ENCODE measurements around the gene SMCR8. TPM values are rescaled to one million over a fixed set of nuclear protein-coding genes. Genes with fewer than 3 reads are reported as not detected.
"Not testable (repeated sequence)": the region's sequence is repeated elsewhere in the genome, so short reads cannot be mapped to it uniquely, and the experiment has no call there.

SMCR8 gene
- total RNA-seq, 2 donors from 2014 or later, result 20.7 to 22.2 TPM

DNA sequence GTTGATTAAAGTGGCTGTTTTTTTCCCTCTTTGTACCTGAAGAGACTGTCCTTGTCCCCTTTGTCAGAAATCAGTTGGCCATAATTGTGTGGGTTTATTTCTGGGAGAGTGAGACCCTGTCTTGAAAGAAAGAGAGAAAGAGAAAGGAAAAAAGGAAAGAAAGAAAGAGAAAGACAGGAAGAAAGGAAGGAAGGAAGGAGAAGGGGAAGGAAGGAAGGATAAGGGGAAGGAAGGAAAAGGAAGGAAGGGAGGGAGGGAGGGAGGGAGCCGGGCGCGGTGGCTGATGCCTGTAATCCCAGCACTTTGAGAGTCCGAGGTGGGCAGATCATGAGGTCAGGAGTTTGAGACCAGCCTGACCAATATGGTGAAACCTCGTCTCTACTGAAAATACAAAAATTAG is 55.7 kb downstream of the SMCR8 start:
- H3K36me3 Mint-ChIP-seq (ENCODE audit: low read depth), result no peaks in the 10 kb centered on the region
- H3K27ac Mint-ChIP-seq, result no peak overlapping the region
- no peak overlapping the region for H3K4me3 Mint-ChIP-seq
- Histone ChIP-seq H3K36me3 (ENCODE audit: control insufficient read depth, insufficient read depth, low read length) (no peaks in the 10 kb centered on the region), H3K27me3 (ENCODE audit: control insufficient read depth, insufficient read depth, low read length, poor library complexity, severe bottlenecking) (no peaks in the 10 kb centered on the region), H3K9me3 (ENCODE audit: control insufficient read depth, low read length) (peaks cover 11% of the 10 kb centered on the region), H3K4me1 (ENCODE audit: control insufficient read depth, insufficient read depth, low read length) (no peaks in the 10 kb centered on the region), H3K27ac (ENCODE audit: low read depth, low read length) (no peak overlapping the region), H3K4me3 (ENCODE audit: low read length) (no peak overlapping the region), H3K9ac (ENCODE audit: extremely low read depth, low read length, poor library complexity, severe bottlenecking) (no peak overlapping the region)
- no peak for DNase-seq
- peaks cover 3% of the 10 kb centered on the region for H3K4me1 Mint-ChIP-seq
- H3K9me3 Mint-ChIP-seq, result peaks cover 9% of the 10 kb centered on the region
- TF ChIP-seq, protein P1, sequence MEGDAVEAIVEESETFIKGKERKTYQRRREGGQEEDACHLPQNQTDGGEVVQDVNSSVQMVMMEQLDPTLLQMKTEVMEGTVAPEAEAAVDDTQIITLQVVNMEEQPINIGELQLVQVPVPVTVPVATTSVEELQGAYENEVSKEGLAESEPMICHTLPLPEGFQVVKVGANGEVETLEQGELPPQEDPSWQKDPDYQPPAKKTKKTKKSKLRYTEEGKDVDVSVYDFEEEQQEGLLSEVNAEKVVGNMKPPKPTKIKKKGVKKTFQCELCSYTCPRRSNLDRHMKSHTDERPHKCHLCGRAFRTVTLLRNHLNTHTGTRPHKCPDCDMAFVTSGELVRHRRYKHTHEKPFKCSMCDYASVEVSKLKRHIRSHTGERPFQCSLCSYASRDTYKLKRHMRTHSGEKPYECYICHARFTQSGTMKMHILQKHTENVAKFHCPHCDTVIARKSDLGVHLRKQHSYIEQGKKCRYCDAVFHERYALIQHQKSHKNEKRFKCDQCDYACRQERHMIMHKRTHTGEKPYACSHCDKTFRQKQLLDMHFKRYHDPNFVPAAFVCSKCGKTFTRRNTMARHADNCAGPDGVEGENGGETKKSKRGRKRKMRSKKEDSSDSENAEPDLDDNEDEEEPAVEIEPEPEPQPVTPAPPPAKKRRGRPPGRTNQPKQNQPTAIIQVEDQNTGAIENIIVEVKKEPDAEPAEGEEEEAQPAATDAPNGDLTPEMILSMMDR (conservative IDR thresholded peaks at IDR 0.05), result no peak
- H3K27me3 Mint-ChIP-seq (ENCODE audit: insufficient read depth), result no peaks in the 10 kb centered on the region
- WGBS, 2 experiments (ENCODE audit: insufficient coverage in 1 of 2, insufficient read length in 1 of 2), result 95 to 97% methylated on average over 5 of the region's 5 CpGs

DNA sequence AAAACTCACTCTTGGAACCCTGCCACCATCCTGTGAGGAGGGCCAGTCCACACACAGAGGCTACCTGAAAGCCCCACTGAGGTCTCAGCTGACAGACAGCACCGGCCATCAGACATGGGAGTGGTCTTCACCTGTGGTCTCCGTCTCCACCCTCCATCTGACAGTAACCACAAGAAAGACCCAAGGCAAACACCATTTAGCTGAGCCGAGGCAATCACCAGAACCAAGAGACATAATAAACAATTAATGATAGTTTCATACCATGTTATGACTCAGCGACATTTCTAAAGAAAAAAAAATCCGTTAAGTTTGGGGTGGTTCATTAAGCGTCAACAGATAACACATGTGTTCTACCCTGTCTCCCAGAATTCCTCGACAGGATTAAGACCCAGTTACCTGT is 56.4 kb downstream of the SMCR8 start:
- Histone ChIP-seq H3K27ac (ENCODE audit: low read depth, low read length) (no peak overlapping the region), H3K9me3 (ENCODE audit: control insufficient read depth, low read length) (peaks cover 11% of the 10 kb centered on the region), H3K9ac (ENCODE audit: extremely low read depth, low read length, poor library complexity, severe bottlenecking) (no peak overlapping the region), H3K27me3 (ENCODE audit: control insufficient read depth, insufficient read depth, low read length, poor library complexity, severe bottlenecking) (no peaks in the 10 kb centered on the region), H3K36me3 (ENCODE audit: control insufficient read depth, insufficient read depth, low read length) (no peaks in the 10 kb centered on the region), H3K4me3 (ENCODE audit: low read length) (no peak overlapping the region), H3K4me1 (ENCODE audit: control insufficient read depth, insufficient read depth, low read length) (no peaks in the 10 kb centered on the region)
- peaks cover 12% of the 10 kb centered on the region for H3K9me3 Mint-ChIP-seq
- no peak overlapping the region for H3K27ac Mint-ChIP-seq
- TF ChIP-seq, protein P1 (conservative IDR thresholded peaks at IDR 0.05), result no peak
- no peak for DNase-seq
- H3K4me3 Mint-ChIP-seq, result no peak overlapping the region
- H3K36me3 Mint-ChIP-seq (ENCODE audit: low read depth), result no peaks in the 10 kb centered on the region
- peaks cover 3% of the 10 kb centered on the region for H3K4me1 Mint-ChIP-seq
- WGBS, 2 experiments (ENCODE audit: insufficient coverage in 1 of 2, insufficient read length in 1 of 2), result 95 to 100% methylated on average over 3 to 7 of the region's 7 CpGs
- H3K27me3 Mint-ChIP-seq (ENCODE audit: insufficient read depth), result no peaks in the 10 kb centered on the region

DNA sequence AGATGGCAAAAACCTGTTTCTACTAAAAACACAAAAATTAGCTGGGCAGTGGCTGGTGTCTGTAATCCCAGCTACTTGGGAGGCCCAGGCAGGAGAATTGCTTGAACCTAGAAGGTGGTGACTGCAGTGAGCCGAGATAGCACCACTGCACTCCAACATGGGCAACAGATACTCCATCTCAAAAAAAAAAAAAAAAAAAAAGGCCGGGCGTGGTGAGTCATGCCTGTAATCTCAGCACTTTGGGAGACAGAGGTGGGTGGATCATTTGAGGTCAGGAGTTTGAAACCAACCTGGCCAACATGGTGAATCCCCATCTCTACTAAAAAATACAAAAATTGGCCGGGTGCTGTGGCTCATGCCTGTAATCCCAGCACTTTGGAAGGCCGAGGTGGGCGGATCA is 58.1 kb downstream of the SMCR8 start:
- H3K4me3 ChIP-seq (ENCODE audit: low read length); H3K27ac ChIP-seq (ENCODE audit: low read depth, low read length); H3K27ac Mint-ChIP-seq; DNase-seq; H3K36me3 ChIP-seq (ENCODE audit: control insufficient read depth, insufficient read depth, low read length); H3K4me3 Mint-ChIP-seq; H3K4me1 Mint-ChIP-seq; H3K27me3 Mint-ChIP-seq (ENCODE audit: insufficient read depth); H3K9ac ChIP-seq (ENCODE audit: extremely low read depth, low read length, poor library complexity, severe bottlenecking); H3K4me1 ChIP-seq (ENCODE audit: control insufficient read depth, insufficient read depth, low read length); H3K27me3 ChIP-seq (ENCODE audit: control insufficient read depth, insufficient read depth, low read length, poor library complexity, severe bottlenecking); H3K36me3 Mint-ChIP-seq (ENCODE audit: low read depth): not testable (repeated sequence)
- whole genome bisulfite sequencing, 2 experiments (ENCODE audit: insufficient coverage in 1 of 2, insufficient read length in 1 of 2), result 96 to 100% methylated on average over 1 to 5 of the region's 6 CpGs
- peaks cover 11% of the 10 kb centered on the region for H3K9me3 ChIP-seq (ENCODE audit: control insufficient read depth, low read length)
- peaks cover 12% of the 10 kb centered on the region for H3K9me3 Mint-ChIP-seq

DNA sequence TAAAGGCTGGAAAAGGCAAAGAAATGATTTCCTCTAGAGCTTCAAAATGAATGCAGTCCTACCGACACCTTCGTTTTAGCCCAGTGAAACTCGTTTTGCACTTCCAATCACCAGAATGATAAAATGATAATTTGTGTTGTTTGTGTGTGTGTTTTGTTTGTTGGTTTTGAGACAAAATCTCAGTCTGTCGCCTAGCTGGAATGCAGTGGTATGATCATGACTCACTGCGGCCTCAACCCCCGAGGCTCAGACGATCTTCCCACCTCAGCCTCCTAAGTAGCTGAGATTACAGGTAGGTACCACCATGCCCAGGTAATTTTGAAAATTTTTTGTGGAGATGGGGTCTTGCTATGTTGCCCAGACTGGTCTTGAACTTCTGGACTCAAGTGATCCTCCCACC is 59.1 kb downstream of the SMCR8 start:
- Histone ChIP-seq H3K27me3 (ENCODE audit: control insufficient read depth, insufficient read depth, low read length, poor library complexity, severe bottlenecking) (no peaks in the 10 kb centered on the region), H3K4me1 (ENCODE audit: control insufficient read depth, insufficient read depth, low read length) (no peaks in the 10 kb centered on the region), H3K36me3 (ENCODE audit: control insufficient read depth, insufficient read depth, low read length) (no peaks in the 10 kb centered on the region), H3K27ac (ENCODE audit: low read depth, low read length) (no peak overlapping the region), H3K9ac (ENCODE audit: extremely low read depth, low read length, poor library complexity, severe bottlenecking) (no peak overlapping the region), H3K9me3 (ENCODE audit: control insufficient read depth, low read length) (peaks cover 11% of the 10 kb centered on the region), H3K4me3 (ENCODE audit: low read length) (no peak overlapping the region)
- Mint-ChIP-seq H3K4me1 (peaks cover 3% of the 10 kb centered on the region), H3K27me3 (ENCODE audit: insufficient read depth) (no peaks in the 10 kb centered on the region), H3K27ac (no peak overlapping the region), H3K9me3 (peaks cover 12% of the 10 kb centered on the region), H3K36me3 (ENCODE audit: low read depth) (no peaks in the 10 kb centered on the region), H3K4me3 (no peak overlapping the region)
- DNase-seq, result no peak
- WGBS, 2 experiments (ENCODE audit: insufficient coverage in 1 of 2, insufficient read length in 1 of 2), result 80 to 91% methylated on average over 7 of the region's 7 CpGs
- TF ChIP-seq, protein P1 (conservative IDR thresholded peaks at IDR 0.05), result no peak
